WTC11 (cell line): ENCODE results near the gene CACHD1.

ENCODE experiments used
- ATF3 ChIP-seq: sonication (generic); formaldehyde crosslinking; conservative IDR thresholded peaks from 2 replicates; pipeline ENCODE4 v1.8.1; 2022; ENCODE audit warnings: mild to moderate bottlenecking, missing genetic modification reagents
- MAX ChIP-seq: sonication (generic); formaldehyde crosslinking; IDR thresholded peaks from 2 replicates; pipeline ENCODE4 v1.8.0; 2022; ENCODE audit warnings: mild to moderate bottlenecking, missing genetic modification reagents
- NFYB ChIP-seq: sonication (generic); formaldehyde crosslinking; conservative IDR thresholded peaks from 2 replicates; pipeline ENCODE4 v1.8.0; 2022; ENCODE audit warnings: low read depth, missing genetic modification reagents
- TF ChIP-seq, protein P1 (sequence below): fragments of 200-600 bp; IDR thresholded peaks from 2 replicates; pipeline ENCODE4 v1.8.0; 2022; ENCODE audit warnings: antibody characterized with exemption

DNA sequence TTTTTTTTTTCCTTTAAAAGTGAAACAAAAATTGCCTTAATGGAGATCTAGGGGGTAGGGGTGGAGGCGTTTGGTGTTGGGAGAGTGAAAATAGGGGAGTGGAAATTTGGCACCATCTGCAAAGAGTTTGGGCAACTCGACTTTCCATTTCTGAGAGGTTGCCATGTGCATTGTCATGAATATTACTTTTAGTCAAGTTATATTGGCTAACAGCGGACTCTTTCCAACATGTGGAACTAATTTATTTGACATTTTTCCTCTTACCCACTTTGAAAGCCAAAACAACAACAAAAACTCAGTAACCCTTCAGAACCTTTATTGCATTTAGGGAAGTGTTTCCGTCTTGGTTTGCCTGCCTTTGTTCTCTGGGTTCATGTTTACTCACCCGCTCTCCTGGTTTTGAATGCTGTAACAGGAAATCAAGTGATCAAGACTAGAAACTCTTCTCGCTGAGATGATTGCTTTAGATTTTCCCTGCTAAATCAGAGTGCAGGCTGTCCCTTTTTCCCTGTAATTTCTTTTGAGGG lies 70.4 kb downstream of the CACHD1 start:
- TF ChIP-seq NFYB (CRISPR knock-in tag) (no peak), ATF3 (no peak), MAX (CRISPR knock-in tag) (no peak)
- TF ChIP-seq, protein P1, sequence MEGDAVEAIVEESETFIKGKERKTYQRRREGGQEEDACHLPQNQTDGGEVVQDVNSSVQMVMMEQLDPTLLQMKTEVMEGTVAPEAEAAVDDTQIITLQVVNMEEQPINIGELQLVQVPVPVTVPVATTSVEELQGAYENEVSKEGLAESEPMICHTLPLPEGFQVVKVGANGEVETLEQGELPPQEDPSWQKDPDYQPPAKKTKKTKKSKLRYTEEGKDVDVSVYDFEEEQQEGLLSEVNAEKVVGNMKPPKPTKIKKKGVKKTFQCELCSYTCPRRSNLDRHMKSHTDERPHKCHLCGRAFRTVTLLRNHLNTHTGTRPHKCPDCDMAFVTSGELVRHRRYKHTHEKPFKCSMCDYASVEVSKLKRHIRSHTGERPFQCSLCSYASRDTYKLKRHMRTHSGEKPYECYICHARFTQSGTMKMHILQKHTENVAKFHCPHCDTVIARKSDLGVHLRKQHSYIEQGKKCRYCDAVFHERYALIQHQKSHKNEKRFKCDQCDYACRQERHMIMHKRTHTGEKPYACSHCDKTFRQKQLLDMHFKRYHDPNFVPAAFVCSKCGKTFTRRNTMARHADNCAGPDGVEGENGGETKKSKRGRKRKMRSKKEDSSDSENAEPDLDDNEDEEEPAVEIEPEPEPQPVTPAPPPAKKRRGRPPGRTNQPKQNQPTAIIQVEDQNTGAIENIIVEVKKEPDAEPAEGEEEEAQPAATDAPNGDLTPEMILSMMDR: no peak
